Eye (tissue), 1 donor: ENCODE data around the gene FGR.

Source experiments
- DNase-seq: peaks from one replicate; pipeline ENCODE4 v3.0.0-alpha.2; 2015

FGR gene

DNA sequence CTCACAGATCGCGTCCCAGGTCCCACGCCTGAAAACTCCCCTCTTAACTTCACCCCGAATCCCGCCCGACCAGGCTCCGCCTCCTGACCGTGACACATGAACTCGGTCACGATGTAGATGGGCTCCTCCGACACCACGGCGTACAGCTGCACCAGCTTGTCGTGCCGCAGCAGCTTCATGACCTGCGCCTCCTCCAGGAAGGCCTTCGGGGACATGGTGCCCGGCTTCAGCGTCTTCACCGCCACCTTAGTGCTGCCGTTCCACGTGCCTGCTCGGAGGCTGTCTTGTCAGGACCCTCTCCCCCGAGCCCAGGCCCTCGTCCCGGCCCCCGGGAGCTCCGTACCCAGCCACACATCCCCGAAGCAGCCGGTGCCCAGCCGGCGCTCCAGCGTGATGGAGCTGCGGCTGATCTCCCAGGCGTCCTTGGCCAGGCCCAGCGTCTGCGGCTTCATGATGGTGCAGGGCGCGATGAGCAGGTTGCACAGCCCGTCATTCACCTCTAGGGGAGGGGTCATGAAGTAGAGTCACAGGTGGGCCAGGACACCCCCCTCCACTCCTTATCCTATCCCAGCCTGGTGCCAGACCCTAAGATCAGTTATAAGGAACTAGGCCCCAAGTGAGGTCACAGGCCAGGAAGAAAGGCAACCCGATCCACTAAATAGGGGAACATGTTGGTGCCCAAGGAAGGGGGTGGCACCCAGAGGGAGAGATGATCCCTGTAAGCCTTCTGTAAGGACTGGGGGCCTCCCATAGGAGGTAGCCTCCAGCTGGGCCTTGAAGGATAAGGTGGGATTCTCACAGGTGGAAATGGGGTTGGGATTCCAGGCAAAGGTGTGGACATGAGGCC is 19.4 kb downstream of the FGR start:
- no peak for DNase-seq

DNA sequence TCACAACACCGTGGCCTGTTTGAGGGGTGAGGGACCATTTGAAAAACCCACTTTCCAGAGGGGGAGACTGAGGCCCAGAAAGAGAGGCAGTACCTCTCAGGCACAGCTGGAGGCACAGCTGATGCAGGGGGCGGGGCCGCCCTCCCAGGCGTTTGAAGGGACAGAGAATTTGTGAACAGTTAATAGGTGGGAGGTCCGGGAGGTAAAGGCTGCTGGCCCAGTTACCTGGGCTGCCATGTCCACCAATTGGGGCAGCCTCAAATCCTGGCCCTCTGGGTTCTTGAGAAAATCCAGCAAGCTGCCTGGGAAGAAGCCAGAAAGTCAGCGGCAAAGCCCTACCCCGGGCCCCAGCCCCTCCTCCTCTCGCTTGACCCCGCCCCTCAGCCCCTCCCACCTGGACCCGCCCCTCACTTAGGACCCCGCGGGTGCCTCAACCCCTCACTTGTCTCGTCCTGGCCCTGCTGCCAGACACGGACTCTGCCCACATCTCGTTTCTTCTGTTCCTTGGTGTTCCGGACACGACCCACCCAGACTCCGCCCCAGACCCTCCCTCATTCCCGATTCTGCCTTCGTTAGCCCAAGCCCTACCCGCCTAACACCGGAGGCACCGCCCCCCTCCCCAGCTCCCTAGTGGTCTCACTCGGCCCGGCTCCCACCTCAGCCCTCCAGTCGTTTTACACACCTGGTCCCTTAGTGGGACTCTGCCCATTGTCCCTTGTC is 20.2 kb downstream of the FGR start:
- peak; percentile 77 for DNase-seq

DNA sequence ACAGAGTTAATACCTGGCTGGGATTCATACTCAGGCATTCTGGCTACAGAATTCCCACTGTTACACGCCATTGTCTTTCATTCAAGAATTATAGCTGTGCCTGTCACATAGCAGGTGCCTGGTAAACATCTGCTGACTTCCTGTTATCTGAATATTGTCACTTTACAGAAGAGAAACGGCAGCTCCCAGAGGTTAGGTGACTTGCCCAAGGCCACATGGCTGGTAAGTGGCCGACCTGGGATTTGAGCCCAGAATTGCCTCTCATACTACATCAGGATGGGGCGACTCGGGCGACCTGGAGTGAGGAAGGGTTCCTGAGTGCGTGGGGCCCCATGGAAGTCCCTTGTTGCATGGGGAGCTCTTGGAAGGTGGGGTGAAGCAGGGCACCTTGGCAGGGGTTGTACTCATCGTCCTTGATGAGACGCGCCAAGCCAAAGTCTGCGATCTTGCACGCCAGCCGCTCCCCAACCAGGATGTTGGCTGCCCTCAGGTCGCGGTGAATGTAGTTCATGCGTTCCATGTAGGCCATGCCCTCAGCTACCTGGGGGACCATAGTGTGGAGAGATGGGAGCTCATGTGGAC is 20.9 kb downstream of the FGR start:
- no peak for DNase-seq

DNA sequence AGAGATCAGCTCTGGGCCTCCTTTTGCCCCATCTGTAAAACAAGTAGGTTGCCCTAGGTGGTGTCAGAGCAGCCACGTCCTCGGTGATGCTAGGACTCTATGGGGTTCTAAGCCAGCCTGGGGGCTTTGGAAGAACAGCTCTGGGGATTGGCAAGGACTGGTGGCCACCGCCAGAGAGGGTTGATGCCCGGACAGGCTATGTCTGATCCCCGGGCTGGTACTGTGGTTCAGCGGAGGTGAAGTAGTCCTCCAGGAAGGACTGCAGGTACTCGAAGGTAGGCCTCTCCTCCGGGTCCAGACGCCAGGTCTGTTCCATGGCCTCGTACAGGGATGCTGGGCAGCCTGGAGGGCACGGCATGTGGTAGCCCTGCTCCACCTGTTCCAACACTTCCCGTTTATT is 22.3 kb downstream of the FGR start:
- DNase-seq, result no peak

DNA sequence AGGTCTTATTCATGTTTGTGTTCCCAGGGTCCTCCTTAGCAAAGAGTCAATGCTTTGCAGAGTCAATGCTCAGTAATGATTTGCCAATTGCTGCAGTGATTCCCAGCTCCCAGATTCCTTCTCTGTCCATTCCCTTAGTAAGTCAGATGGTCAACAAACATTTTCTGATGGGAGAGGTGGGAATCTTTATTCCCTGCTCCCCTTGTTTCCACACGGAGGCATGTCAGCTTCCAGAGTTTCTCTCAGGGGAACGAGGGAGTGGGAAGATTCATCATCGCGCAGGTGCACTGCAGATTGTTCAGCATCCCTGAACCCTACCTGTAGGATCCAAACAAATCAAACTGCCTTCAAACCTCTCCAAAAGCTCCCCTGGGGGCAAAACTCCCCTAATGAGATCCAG is 23.5 kb downstream of the FGR start:
- DNase-seq, result no peak

GRCh38 chr1:27609618-27610240 is 25.3 kb downstream of the FGR start:
- no peak for DNase-seq

DNA sequence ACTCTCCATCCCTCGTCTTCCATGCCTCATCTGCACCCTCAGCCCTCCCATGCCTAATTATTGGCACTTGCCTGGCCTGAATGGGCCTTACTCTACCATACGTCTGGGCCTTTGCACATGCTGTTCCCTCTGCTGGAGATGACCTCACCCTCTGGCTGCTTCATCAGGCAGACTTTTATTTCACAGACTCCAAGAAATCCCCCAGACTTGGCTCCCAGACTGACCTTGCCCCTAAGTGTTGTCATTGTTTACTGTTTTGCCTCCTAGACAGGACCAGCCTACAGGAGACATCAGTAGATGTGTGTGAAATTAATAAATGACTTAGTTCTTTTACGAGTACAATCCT is 25.8 kb downstream of the FGR start:
- no peak for DNase-seq

- no peak for DNase-seq
Measured at GRCh38 chr1:27607239-27607804, 27.7 kb downstream of the FGR start.

DNA sequence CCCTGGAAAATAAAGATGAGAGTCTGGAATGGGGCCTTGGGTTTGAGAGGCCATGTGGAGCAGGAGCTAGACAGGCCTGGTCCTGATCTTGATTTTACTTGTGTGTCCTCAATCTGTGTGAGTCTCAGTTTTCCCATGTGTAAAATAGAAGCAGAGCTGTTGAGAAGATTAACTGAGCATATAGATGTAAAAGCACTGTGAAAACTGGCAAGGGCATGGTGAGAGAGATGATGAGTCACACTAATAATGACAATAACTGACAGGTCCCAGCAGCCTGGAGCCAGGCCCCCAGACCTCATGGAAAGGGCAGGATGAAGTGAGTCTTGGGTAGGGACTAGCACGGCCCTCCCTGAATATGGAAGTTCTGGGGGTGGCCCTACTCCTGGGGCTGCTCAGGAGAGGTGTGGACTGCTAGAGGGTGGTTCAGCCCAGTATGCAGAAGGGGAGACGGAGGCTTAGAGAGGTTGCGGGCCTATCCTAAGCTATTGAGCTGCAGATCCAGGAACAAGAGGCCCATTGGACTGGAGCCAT is 28.2 kb downstream of the FGR start:
- DNase-seq, result no peak

- DNase-seq, result peak; percentile 93
Measured at GRCh38 chr1:27605796-27606707, 28.9 kb downstream of the FGR start.

GRCh38 chr1:27605300-27605766 is 29.7 kb downstream of the FGR start:
- DNase-seq, result no peak

DNA sequence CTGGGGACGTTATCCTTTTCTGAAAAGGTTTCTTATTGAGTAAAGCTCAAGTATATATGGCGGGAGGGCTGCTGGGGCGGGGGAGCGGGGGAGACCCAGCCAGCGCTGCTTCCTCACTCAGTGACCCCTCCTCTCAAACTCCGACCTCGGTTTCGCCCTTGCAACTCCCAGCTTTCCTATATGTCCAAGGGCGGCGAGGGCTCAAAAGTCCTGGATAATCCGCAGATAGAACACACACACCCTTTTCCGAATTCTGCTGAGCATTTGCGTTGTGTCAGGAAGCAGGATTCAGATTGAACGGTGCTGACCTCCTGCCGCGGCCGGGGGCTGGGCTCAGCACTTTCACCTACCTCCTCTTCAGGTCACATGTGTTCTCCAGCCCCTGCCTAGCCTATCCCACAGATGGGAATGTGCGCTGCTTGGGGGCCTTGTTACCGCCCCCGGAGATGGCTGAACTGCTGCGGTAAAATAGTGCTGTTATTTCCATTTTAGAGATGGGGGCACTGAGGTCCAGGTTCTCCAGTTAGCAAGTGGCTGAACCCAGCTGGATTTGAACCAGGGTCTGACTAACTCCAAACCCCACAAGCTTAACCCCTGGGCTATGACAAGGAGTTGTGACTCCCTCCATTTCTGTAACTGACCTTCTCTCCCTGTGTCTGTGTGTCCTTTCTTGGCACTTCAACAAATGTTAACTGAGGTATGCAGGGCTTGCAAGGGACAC is 30.2 kb downstream of the FGR start:
- no peak for DNase-seq

GRCh38 chr1:27603681-27604578 is 31.1 kb downstream of the FGR start, which contains the start of gene AHDC1:
TSS of gene AHDC1 (minus strand) at chr1:27604144. CDS start at chr1:27552115, 52,029 bp downstream.
- peak; percentile 96 for DNase-seq

GRCh38 chr1:27603309-27603680 is 31.7 kb downstream of the FGR start:
- DNase-seq, result peak; percentile 71

- peak; percentile 79 for DNase-seq
Measured at GRCh38 chr1:27602462-27603308, 32.3 kb downstream of the FGR start.

GRCh38 chr1:27601771-27602461 is 33.1 kb downstream of the FGR start:
- no peak for DNase-seq

- DNase-seq, result no peak
Measured at GRCh38 chr1:27601321-27601770, 33.6 kb downstream of the FGR start.
